Measurements from ENCODE around the gene TLCD1. TPM values are rescaled to one million over a fixed set of nuclear protein-coding genes. Genes with fewer than 3 reads are reported as not detected.

The TLCD1 gene
- total RNA-seq, 1 donor from 2014 or later, result 41.0 TPM

DNA sequence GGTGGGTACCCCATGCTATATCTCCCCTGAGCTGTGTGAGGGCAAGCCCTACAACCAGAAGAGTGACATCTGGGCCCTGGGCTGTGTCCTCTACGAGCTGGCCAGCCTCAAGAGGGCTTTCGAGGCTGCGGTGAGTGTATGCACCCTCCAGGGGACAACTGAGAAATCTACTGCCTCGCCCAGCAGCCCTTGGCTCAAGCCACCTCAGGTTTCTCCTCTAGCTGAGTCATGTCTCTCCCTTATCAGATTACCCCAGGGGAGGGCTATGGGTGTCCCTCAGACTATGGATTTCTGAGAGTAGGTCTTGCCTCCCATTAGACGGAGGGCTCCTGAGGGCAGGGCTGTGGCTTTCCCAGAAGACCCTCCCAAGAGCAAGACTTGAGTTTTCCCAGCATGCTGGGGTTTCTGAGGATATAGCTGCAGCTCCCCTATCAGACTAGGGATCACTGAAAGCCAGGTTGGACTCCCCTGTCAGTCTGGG is 9.2 kb upstream of the TLCD1 start:
- intact Hi-C loops (cut with micrococcal nuclease), result no loop called here
- Mint-ChIP-seq H3K4me3 (no peak overlapping the region), H3K9me3 (no peaks in the 10 kb centered on the region), H3K27ac (peak overlapping the region; percentile 65), H3K27me3 (no peaks in the 10 kb centered on the region), H3K36me3 (ENCODE audit: low read depth) (peaks cover 19% of the 10 kb centered on the region), H3K4me1 (peaks cover 78% of the 10 kb centered on the region)
- ATAC-seq (ENCODE audit: low read depth) (no peak), DNase-seq (no peak)
- TF ChIP-seq, protein P1, sequence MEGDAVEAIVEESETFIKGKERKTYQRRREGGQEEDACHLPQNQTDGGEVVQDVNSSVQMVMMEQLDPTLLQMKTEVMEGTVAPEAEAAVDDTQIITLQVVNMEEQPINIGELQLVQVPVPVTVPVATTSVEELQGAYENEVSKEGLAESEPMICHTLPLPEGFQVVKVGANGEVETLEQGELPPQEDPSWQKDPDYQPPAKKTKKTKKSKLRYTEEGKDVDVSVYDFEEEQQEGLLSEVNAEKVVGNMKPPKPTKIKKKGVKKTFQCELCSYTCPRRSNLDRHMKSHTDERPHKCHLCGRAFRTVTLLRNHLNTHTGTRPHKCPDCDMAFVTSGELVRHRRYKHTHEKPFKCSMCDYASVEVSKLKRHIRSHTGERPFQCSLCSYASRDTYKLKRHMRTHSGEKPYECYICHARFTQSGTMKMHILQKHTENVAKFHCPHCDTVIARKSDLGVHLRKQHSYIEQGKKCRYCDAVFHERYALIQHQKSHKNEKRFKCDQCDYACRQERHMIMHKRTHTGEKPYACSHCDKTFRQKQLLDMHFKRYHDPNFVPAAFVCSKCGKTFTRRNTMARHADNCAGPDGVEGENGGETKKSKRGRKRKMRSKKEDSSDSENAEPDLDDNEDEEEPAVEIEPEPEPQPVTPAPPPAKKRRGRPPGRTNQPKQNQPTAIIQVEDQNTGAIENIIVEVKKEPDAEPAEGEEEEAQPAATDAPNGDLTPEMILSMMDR (IDR thresholded peaks at IDR 0.05), result no peak
- ChIA-PET CTCF (interaction anchor here (0.9 to 1.4 kb wide), 4 partner anchors 8 to 15 kb away, joined by 3 to 6 read pairs (median 4); no protein-coding TSS in a partner anchor), POLR2A (interaction anchor here (1.6 to 18.0 kb wide), 3 partner anchors 9 to 16 kb away, joined by 15 to 2384 read pairs (median 27); partner anchors contain the start of genes RPL23A, TLCD1 and TRAF4)

DNA sequence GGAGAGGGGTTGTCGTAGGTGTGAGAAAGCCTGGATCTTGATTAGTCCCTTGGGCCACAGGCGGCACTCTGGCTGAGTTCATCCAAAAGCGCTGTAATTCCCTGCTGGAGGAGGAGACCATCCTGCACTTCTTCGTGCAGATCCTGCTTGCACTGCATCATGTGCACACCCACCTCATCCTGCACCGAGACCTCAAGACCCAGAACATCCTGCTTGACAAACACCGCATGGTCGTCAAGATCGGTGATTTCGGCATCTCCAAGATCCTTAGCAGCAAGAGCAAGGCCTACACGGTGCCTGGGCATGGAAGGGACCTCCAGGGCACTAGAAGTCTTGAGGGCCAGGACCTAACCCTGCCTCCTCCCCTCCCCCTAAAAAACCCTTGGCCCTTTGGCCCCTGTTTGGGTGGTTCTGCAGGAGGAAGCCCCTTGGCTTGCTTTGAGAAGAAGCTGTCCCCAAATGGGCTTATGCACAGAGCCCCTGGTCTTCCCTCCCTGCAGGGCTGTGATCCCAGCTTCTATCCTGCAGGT is 8.7 kb upstream of the TLCD1 start:
- H3K4me1 Mint-ChIP-seq, result peaks cover 76% of the 10 kb centered on the region
- ChIA-PET POLR2A (interaction anchor here (1.6 to 18.0 kb wide), 3 partner anchors 8 to 15 kb away, joined by 15 to 2384 read pairs (median 27); partner anchors contain the start of genes RPL23A, TLCD1 and TRAF4), CTCF (interaction anchor here (0.9 to 1.4 kb wide), 3 partner anchors 8 to 14 kb away, joined by 3 to 6 read pairs (median 4); no protein-coding TSS in a partner anchor)
- H3K4me3 Mint-ChIP-seq, result no peak overlapping the region
- no peaks in the 10 kb centered on the region for H3K27me3 Mint-ChIP-seq
- peak overlapping the region; percentile 81 for H3K27ac Mint-ChIP-seq
- ATAC-seq (ENCODE audit: low read depth), result no peak
- TF ChIP-seq, protein P1 (IDR thresholded peaks at IDR 0.05), result no peak
- DNase-seq, result no peak
- H3K9me3 Mint-ChIP-seq, result no peaks in the 10 kb centered on the region
- intact Hi-C loops (cut with micrococcal nuclease), result no loop called here
- peaks cover 17% of the 10 kb centered on the region for H3K36me3 Mint-ChIP-seq (ENCODE audit: low read depth)

DNA sequence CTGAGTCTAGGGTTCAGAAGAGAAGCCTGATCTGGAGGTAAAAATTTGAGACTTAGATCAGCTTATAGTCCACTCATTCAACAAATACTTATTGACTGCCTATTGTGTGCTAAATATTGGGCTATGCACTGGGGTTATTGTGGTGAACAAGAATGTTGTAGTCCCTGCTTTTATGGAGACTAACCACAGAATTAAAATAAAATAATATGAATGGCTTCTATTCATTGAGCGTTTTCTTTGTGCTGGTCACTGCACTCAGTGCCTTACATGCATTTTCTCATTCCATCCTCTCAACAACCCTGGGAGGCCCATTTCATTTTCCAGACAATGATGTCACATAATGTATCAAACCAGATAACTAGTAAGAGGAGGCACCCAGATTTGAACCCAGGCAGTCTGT is 7.3 kb upstream of the TLCD1 start:
- H3K27me3 Mint-ChIP-seq, result no peaks in the 10 kb centered on the region
- no peaks in the 10 kb centered on the region for H3K9me3 Mint-ChIP-seq
- POLR2A ChIA-PET, result interaction anchor here (2.5 to 18.0 kb wide), 2 partner anchors 14 kb away, joined by 15 to 2384 read pairs; partner anchors contain the start of genes RPL23A and TRAF4
- peaks cover 11% of the 10 kb centered on the region for H3K36me3 Mint-ChIP-seq (ENCODE audit: low read depth)
- intact Hi-C loops (cut with micrococcal nuclease), result no loop called here
- H3K27ac Mint-ChIP-seq, result peak overlapping the region; percentile 81
- H3K4me1 Mint-ChIP-seq, result peaks cover 75% of the 10 kb centered on the region
- H3K4me3 Mint-ChIP-seq, result no peak overlapping the region
- CTCF ChIA-PET, result no interaction called here
- ATAC-seq (ENCODE audit: low read depth), result no peak
- TF ChIP-seq, protein P1 (IDR thresholded peaks at IDR 0.05), result no peak
- no peak for DNase-seq

DNA sequence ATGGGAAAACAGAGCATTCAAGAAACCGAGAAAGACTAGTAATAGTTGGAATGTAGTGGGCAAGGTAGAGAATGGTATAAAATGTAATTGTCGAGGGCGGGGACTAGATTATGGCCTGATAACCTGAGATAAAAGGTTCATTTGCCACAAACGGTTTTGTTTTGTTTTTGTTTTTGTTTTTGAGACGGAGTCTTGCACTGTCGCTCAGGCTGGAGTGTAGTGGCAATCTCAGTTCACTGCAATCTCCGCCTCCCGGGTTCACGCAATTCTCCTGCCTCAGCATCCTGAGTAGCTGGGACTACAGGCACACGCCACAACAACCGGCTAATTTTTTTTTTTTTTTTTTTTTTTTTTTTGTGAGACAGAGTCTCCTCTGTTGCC is 3.9 kb upstream of the TLCD1 start:
- H3K27me3 Mint-ChIP-seq, result no peaks in the 10 kb centered on the region
- ATAC-seq (ENCODE audit: low read depth), result no peak
- H3K9me3 Mint-ChIP-seq, result no peaks in the 10 kb centered on the region
- POLR2A ChIA-PET, result interaction anchor here (0.7 to 18.0 kb wide), 5 partner anchors 10 to 181 kb away, joined by 5 to 2384 read pairs (median 10); partner anchors contain the start of genes FAM222B, RPL23A and TRAF4
- CTCF ChIA-PET, result interaction anchor here (6.1 kb wide), 1 partner anchor 17 kb away, joined by 545 read pairs; the partner anchor contains the start of gene TRAF4
- intact Hi-C loops (cut with micrococcal nuclease), result loop anchor here (5.0 kb wide), 2 partner anchors 183 to 837 kb away; partner anchors contain the start of genes ABHD15 and TP53I13
- H3K36me3 Mint-ChIP-seq (ENCODE audit: low read depth), result peaks cover 15% of the 10 kb centered on the region
- H3K4me1 Mint-ChIP-seq, result peaks cover 62% of the 10 kb centered on the region
- TF ChIP-seq, protein P1 (IDR thresholded peaks at IDR 0.05), result no peak
- no peak for DNase-seq
- H3K27ac Mint-ChIP-seq, result peak overlapping the region; percentile 99
- H3K4me3 Mint-ChIP-seq, result peak overlapping the region; percentile 53

Data from activated B cell treated with CpG ODN at 0.5 μM for 24 hours (primary cell).